Kidney epithelial cell (primary cell): Measurements from ENCODE around the gene STEAP1B. TPM values are rescaled to one million over a fixed set of nuclear protein-coding genes. Genes with fewer than 3 reads are reported as not detected.

Source experiments
- DNase-seq: peaks from one replicate; pipeline ENCODE4 v3.0.0-alpha.2; 2010; ENCODE audit warnings: low read depth
- H3K27me3 ChIP-seq: 2 replicates; pipeline ENCODE4 v1.6.0; 2011; ENCODE audit warnings: low read length; ENCODE audit not compliant: control insufficient read depth, insufficient read depth
- H3K36me3 ChIP-seq: 2 replicates; pipeline ENCODE4 v1.5.1; 2011; ENCODE audit warnings: low read length; ENCODE audit not compliant: control insufficient read depth, insufficient read depth
- H3K4me3 ChIP-seq: 2 replicates; pipeline ENCODE4 v1.5.1; 2011; ENCODE audit warnings: low read depth, mild to moderate bottlenecking, control low read depth, low read length
- total RNA-seq: library from RNA; depleted of rRNA; stranded (reverse); fragments of >200 nt; gene quantifications from 2 replicates; pipeline ENCODE4 v1.2.3, GENCODE V29; 2015
- TF ChIP-seq, protein P1 (sequence below): IDR thresholded peaks from 2 replicates; pipeline ENCODE4 v1.5.1; 2011; ENCODE audit warnings: mild to moderate bottlenecking, moderate library complexity, low read length, control low read depth, inconsistent platforms; ENCODE audit not compliant: insufficient read depth, poor library complexity, severe bottlenecking

The STEAP1B gene
- total RNA-seq, 1 donor from 2014 or later: not detected

DNA sequence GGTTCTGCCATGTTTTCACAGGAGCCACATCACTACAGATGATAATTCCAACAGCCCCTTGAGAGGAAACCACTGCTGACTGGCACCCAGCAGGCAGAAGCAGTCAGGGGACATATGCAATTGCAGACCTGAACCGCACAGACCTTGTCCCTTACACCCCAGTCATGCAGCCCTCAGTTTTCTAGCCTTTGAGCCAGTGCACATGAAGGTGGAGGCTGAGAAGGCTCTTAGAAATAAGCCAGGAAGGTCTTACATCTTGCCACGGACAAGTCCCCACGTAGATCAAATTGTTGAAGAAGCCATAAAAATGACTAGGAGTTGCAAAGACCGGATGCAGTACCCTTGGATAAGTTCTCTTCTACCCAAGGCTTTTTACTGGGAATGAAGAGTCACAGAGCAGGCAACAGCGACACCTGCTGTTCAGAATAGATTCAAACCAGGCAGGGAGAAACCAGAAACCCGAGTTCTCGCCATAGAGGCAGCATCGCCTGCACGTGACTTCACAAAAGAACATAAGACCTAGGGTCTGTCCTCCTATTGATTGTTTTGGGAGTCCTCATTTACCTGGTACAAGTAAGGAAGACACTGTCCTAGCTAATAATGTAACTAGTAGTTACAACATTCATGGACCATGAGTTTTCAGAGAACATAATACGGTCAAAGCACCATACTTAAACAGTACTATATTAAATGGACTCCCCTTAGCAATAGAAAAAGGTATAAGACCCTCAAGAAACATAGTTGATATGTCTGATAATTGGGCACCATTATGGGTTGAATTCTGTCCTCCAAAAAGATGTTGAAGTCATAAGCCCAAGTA, 11.1 kb downstream of the STEAP1B start:
- DNase-seq: peak; percentile 16
- H3K27me3 ChIP-seq: no peaks in the 10 kb centered on the region
- no peaks in the 10 kb centered on the region for H3K36me3 ChIP-seq
- TF ChIP-seq, protein P1, sequence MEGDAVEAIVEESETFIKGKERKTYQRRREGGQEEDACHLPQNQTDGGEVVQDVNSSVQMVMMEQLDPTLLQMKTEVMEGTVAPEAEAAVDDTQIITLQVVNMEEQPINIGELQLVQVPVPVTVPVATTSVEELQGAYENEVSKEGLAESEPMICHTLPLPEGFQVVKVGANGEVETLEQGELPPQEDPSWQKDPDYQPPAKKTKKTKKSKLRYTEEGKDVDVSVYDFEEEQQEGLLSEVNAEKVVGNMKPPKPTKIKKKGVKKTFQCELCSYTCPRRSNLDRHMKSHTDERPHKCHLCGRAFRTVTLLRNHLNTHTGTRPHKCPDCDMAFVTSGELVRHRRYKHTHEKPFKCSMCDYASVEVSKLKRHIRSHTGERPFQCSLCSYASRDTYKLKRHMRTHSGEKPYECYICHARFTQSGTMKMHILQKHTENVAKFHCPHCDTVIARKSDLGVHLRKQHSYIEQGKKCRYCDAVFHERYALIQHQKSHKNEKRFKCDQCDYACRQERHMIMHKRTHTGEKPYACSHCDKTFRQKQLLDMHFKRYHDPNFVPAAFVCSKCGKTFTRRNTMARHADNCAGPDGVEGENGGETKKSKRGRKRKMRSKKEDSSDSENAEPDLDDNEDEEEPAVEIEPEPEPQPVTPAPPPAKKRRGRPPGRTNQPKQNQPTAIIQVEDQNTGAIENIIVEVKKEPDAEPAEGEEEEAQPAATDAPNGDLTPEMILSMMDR: peak; percentile 83
- no peak overlapping the region for H3K4me3 ChIP-seq

GRCh38 chr7:22487978-22488642, 11.9 kb downstream of the STEAP1B start:
- DNase-seq: no peak
- TF ChIP-seq, protein P1: no peak
- H3K4me3 ChIP-seq: no peak overlapping the region
- no peaks in the 10 kb centered on the region for H3K36me3 ChIP-seq
- H3K27me3 ChIP-seq: no peaks in the 10 kb centered on the region

- Histone ChIP-seq H3K27me3 (no peaks in the 10 kb centered on the region), H3K36me3 (no peaks in the 10 kb centered on the region), H3K4me3 (no peak overlapping the region)
- TF ChIP-seq, protein P1: no peak
- DNase-seq: no peak
These were observed 13.4 kb downstream of the STEAP1B start for GRCh38 chr7:22486597-22486996.

- TF ChIP-seq, protein P1: no peak
- Histone ChIP-seq H3K4me3 (no peak overlapping the region), H3K36me3 (no peaks in the 10 kb centered on the region), H3K27me3 (no peaks in the 10 kb centered on the region)
- no peak for DNase-seq
These were observed 14.8 kb downstream of the STEAP1B start for GRCh38 chr7:22485189-22485588.

DNA sequence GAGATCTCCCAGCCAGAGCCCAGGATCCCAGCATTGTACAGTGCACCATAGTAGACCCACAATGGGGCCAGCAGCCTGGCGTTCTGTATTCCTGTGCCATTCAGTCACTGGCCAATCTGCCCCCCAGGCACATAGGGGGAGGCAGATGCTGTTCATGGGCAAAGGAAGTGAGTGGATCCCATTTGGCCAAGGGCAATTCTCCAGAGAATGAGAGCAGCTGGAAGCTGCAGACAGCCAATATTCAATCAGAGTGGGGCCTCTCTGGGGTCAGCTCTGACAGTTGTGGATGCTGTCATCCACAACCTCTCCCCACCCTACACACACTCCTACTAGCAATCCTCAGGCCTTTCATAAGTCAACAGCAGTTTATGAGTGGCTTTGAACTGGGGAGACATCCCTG, 17.5 kb downstream of the STEAP1B start:
- TF ChIP-seq, protein P1: no peak
- no peak overlapping the region for H3K4me3 ChIP-seq
- H3K36me3 ChIP-seq: no peaks in the 10 kb centered on the region
- DNase-seq: no peak
- H3K27me3 ChIP-seq: no peaks in the 10 kb centered on the region
